Measurements from ENCODE around the gene ACOX1.
"Not testable (repeated sequence)": the region's sequence is repeated elsewhere in the genome, so short reads cannot be mapped to it uniquely, and the experiment has no call there.

ACOX1 gene

GRCh38 chr17:75980188-75981018 lies 1.4 kb upstream of the ACOX1 start:
- peak; percentile 2 for DNase-seq

- no peak for DNase-seq
These were observed 780 bp upstream of the ACOX1 start for GRCh38 chr17:75979705-75980187.

- no peak for DNase-seq
These were observed 2.7 kb downstream of the ACOX1 start for GRCh38 chr17:75976175-75976848.

- DNase-seq, result no peak
These were observed 3.2 kb downstream of the ACOX1 start for GRCh38 chr17:75975757-75976174.

GRCh38 chr17:75975187-75975586 lies 3.8 kb downstream of the ACOX1 start:
- not testable (repeated sequence) for DNase-seq

- DNase-seq, result no peak
These were observed 8.3 kb downstream of the ACOX1 start for GRCh38 chr17:75970626-75971025.

GRCh38 chr17:75970011-75970523 lies 8.9 kb downstream of the ACOX1 start:
- peak; percentile 9 for DNase-seq

GRCh38 chr17:75969044-75969443 lies 9.9 kb downstream of the ACOX1 start:
- not testable (repeated sequence) for DNase-seq

GRCh38 chr17:75965468-75965867 lies 13.5 kb downstream of the ACOX1 start:
- DNase-seq, result no peak

GRCh38 chr17:75959839-75960511 lies 19.0 kb downstream of the ACOX1 start:
- no peak for DNase-seq

GRCh38 chr17:75959051-75959838 lies 19.7 kb downstream of the ACOX1 start:
- no peak for DNase-seq

GRCh38 chr17:75950855-75951554 lies 28.0 kb downstream of the ACOX1 start:
- DNase-seq, result peak; percentile 42

- DNase-seq, result no peak
These were observed 28.5 kb downstream of the ACOX1 start for GRCh38 chr17:75950421-75950820.

- no peak for DNase-seq
These were observed 33.8 kb downstream of the ACOX1 start for GRCh38 chr17:75945211-75945610.

GRCh38 chr17:75943491-75943890 lies 35.5 kb downstream of the ACOX1 start:
- DNase-seq, result no peak

- DNase-seq, result no peak
These were observed 36.5 kb downstream of the ACOX1 start for GRCh38 chr17:75942473-75942872.

- DNase-seq, result no peak
These were observed 37.5 kb downstream of the ACOX1 start for GRCh38 chr17:75941442-75941819.

- peak; percentile 96 for DNase-seq
These were observed 38.1 kb downstream of the ACOX1 start, which contains the start of gene FBF1 for GRCh38 chr17:75940727-75941441. FBF1 (minus strand) TSS chr17:75941042; CDS start chr17:75938149, 2,893 bp downstream.

GRCh38 chr17:75937652-75938051 lies 41.3 kb downstream of the ACOX1 start:
- DNase-seq, result no peak

GRCh38 chr17:75933808-75934207 lies 45.2 kb downstream of the ACOX1 start:
- DNase-seq, result no peak

- no peak for DNase-seq
These were observed 46.1 kb downstream of the ACOX1 start for GRCh38 chr17:75932852-75933251.
